Central memory CD8-positive, alpha-beta T cell (primary cell): Measurements from ENCODE around the gene MYT1.
"Not testable (repeated sequence)": the region's sequence is repeated elsewhere in the genome, so short reads cannot be mapped to it uniquely, and the experiment has no call there.

ENCODE experiments used
- ATAC-seq: fragments of 150-1000 bp; cut with Tn5 transposase; replicated peaks from 2 replicates; pipeline ENCODE4 v1.10.0; 2022; ENCODE audit warnings: mild to moderate bottlenecking, moderate FRiP score, moderate number of reproducible peaks; ENCODE audit not compliant: poor library complexity, severe bottlenecking; ENCODE audit errors: extremely low read depth
- DNase-seq, 2 donors: peaks; one replicate each; pipeline ENCODE4 v3.0.0; 2021; ENCODE audit warnings: low spot score in 2 of 2
- H3K27ac Mint-ChIP-seq: one replicate; pipeline ENCODE4 v1.8.0; 2022; ENCODE audit warnings: low read depth, mild to moderate bottlenecking, moderate library complexity, mixed read lengths
- H3K27me3 Mint-ChIP-seq: one replicate; pipeline ENCODE4 v1.8.0; 2022; ENCODE audit warnings: mixed read lengths
- H3K36me3 Mint-ChIP-seq: one replicate; pipeline ENCODE4 v1.8.0; 2022; ENCODE audit warnings: mild to moderate bottlenecking, moderate library complexity, mixed read lengths; ENCODE audit not compliant: insufficient read depth
- H3K4me1 Mint-ChIP-seq: one replicate; pipeline ENCODE4 v1.8.0; 2022; ENCODE audit warnings: mixed read lengths
- H3K4me3 Mint-ChIP-seq: one replicate; pipeline ENCODE4 v1.8.0; 2022; ENCODE audit warnings: mild to moderate bottlenecking, moderate library complexity, mixed read lengths
- H3K9me3 Mint-ChIP-seq: one replicate; pipeline ENCODE4 v1.8.0; 2022; ENCODE audit warnings: mixed read lengths

Gene MYT1

GRCh38 chr20:64173116-64173515 lies 8.9 kb downstream of the MYT1 start:
- Mint-ChIP-seq H3K9me3 (no peaks in the 10 kb centered on the region), H3K4me1 (no peaks in the 10 kb centered on the region), H3K27ac (no peak overlapping the region), H3K27me3 (peaks cover 44% of the 10 kb centered on the region), H3K36me3 (no peaks in the 10 kb centered on the region), H3K4me3 (no peak overlapping the region)
- DNase-seq (no peak), ATAC-seq (no peak)

- ATAC-seq, result no peak
- Mint-ChIP-seq H3K36me3 (no peaks in the 10 kb centered on the region), H3K4me1 (peaks cover 20% of the 10 kb centered on the region), H3K9me3 (no peaks in the 10 kb centered on the region), H3K27ac (no peak overlapping the region), H3K4me3 (no peak overlapping the region), H3K27me3 (peaks cover 30% of the 10 kb centered on the region)
- no peak for DNase-seq
These were observed 12.3 kb downstream of the MYT1 start for GRCh38 chr20:64176551-64176950.

DNA sequence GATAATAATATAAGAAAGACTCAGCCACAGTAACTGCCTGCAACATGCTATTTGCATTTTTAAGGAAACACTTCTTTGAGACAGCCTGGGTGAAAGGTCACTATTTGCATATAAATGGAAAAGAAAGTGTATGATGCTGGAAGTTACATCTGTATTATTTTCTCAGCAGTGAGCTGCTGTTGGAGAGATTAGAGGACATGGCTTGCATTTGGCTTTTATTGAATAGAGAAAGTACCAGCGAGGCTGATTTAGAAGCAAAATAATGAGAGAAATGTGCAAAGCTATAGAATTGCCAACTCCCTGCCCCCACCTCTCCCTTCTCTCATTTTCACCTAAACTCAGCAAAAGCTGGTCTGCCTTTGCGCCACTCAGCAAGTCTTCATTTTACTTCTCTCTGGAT lies 12.7 kb downstream of the MYT1 start:
- Mint-ChIP-seq H3K27me3 (peaks cover 33% of the 10 kb centered on the region), H3K9me3 (no peaks in the 10 kb centered on the region), H3K4me1 (peaks cover 20% of the 10 kb centered on the region), H3K36me3 (no peaks in the 10 kb centered on the region), H3K27ac (no peak overlapping the region), H3K4me3 (no peak overlapping the region)
- no peak for ATAC-seq
- no peak for DNase-seq

- H3K9me3 Mint-ChIP-seq, result no peaks in the 10 kb centered on the region
- ATAC-seq, result no peak
- H3K27ac Mint-ChIP-seq, result no peak overlapping the region
- H3K4me3 Mint-ChIP-seq, result no peak overlapping the region
- peaks cover 33% of the 10 kb centered on the region for H3K27me3 Mint-ChIP-seq
- DNase-seq, result no peak
- peaks cover 20% of the 10 kb centered on the region for H3K4me1 Mint-ChIP-seq
- no peaks in the 10 kb centered on the region for H3K36me3 Mint-ChIP-seq
These were observed 13.1 kb downstream of the MYT1 start for GRCh38 chr20:64177384-64177783.

DNA sequence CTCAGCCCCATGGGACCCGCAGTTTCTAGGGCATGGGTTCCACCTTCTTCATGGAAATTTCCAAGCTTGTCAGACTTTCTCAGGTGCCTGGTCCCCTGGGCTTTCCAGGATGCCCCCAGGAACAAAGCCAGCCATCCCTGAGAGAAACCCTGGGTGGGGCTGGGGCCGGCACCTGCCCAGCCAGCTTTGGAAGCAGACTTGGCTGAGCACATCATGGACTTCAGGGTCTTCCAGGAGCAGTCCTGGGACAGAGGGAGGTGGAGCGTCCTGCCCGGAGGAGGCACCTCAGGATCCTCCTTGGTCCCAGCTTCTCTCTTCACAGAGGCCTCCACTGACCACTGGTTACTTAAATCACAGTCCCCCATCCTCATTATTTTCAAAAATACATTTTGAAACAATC lies 13.5 kb downstream of the MYT1 start:
- no peak for DNase-seq
- Mint-ChIP-seq H3K4me1 (peaks cover 20% of the 10 kb centered on the region), H3K9me3 (no peaks in the 10 kb centered on the region), H3K4me3 (no peak overlapping the region), H3K27ac (no peak overlapping the region), H3K36me3 (no peaks in the 10 kb centered on the region), H3K27me3 (peaks cover 33% of the 10 kb centered on the region)
- ATAC-seq, result no peak

- not testable (repeated sequence) for H3K36me3 Mint-ChIP-seq
These were observed 14.7 kb downstream of the MYT1 start for GRCh38 chr20:64178925-64179324.

GRCh38 chr20:64179805-64180204 lies 15.6 kb downstream of the MYT1 start:
- DNase-seq, result no peak
- Mint-ChIP-seq H3K4me1 (peaks cover 27% of the 10 kb centered on the region), H3K27me3 (peaks cover 36% of the 10 kb centered on the region), H3K9me3 (no peaks in the 10 kb centered on the region), H3K4me3 (peak overlapping the region; percentile 2), H3K36me3 (no peaks in the 10 kb centered on the region), H3K27ac (no peak overlapping the region)
- no peak for ATAC-seq

More at GRCh38 chr20:64178925-64179324, 14.7 kb downstream of the MYT1 start:
- not testable (repeated sequence) for DNase-seq, H3K4me3 Mint-ChIP-seq, H3K27ac Mint-ChIP-seq, H3K9me3 Mint-ChIP-seq, ATAC-seq
- peaks cover 35% of the 10 kb centered on the region for H3K27me3 Mint-ChIP-seq
- H3K4me1 Mint-ChIP-seq, result peaks cover 20% of the 10 kb centered on the region

- peaks cover 36% of the 10 kb centered on the region for H3K4me1 Mint-ChIP-seq
- ATAC-seq (no peak), DNase-seq (no peak)
- peaks cover 36% of the 10 kb centered on the region for H3K27me3 Mint-ChIP-seq
- H3K36me3 Mint-ChIP-seq, result no peaks in the 10 kb centered on the region
- H3K9me3 Mint-ChIP-seq, result no peaks in the 10 kb centered on the region
- H3K4me3 Mint-ChIP-seq, result peak overlapping the region; percentile 2
- H3K27ac Mint-ChIP-seq, result no peak overlapping the region
These were observed 16.4 kb downstream of the MYT1 start for GRCh38 chr20:64180673-64181072.

GRCh38 chr20:64181391-64181790 lies 17.1 kb downstream of the MYT1 start:
- Mint-ChIP-seq H3K4me1 (peaks cover 36% of the 10 kb centered on the region), H3K9me3 (no peaks in the 10 kb centered on the region), H3K4me3 (peak overlapping the region; percentile 24), H3K36me3 (no peaks in the 10 kb centered on the region), H3K27ac (peak overlapping the region; percentile 6), H3K27me3 (peaks cover 34% of the 10 kb centered on the region)
- DNase-seq (no peak), ATAC-seq (no peak)

GRCh38 chr20:64182146-64182865 lies 18.1 kb downstream of the MYT1 start:
- peaks cover 25% of the 10 kb centered on the region for H3K27me3 Mint-ChIP-seq
- no peak overlapping the region for H3K4me3 Mint-ChIP-seq
- no peak for DNase-seq
- no peaks in the 10 kb centered on the region for H3K9me3 Mint-ChIP-seq
- no peaks in the 10 kb centered on the region for H3K36me3 Mint-ChIP-seq
- ATAC-seq, result no peak
- H3K27ac Mint-ChIP-seq, result no peak overlapping the region
- peaks cover 36% of the 10 kb centered on the region for H3K4me1 Mint-ChIP-seq

- ATAC-seq, result no peak
- Mint-ChIP-seq H3K36me3 (no peaks in the 10 kb centered on the region), H3K27ac (no peak overlapping the region), H3K4me3 (no peak overlapping the region), H3K4me1 (peaks cover 36% of the 10 kb centered on the region), H3K27me3 (peaks cover 25% of the 10 kb centered on the region), H3K9me3 (no peaks in the 10 kb centered on the region)
- DNase-seq, result no peak
These were observed 19.1 kb downstream of the MYT1 start for GRCh38 chr20:64183313-64183712.

DNA sequence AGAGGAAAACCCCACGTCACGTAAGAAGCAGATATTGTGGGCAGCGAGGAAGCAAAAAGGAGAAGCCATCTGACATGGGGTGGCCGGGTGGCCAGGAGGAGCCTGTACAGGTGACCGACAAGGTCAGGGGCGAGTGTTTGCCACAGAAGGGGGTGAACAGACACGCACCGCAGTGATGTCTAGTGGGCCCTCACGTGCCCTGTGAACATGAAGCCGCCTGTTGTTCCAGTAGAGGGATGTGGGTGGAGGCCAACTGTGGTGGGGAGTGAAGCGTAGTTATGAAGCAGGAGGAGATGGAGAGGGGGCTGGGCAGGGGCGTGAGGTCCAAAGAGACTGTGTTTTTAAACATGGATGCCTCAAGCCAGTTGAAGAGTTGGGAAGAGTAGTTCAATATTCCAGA lies 20.5 kb downstream of the MYT1 start:
- peak overlapping the region; percentile 33 for H3K4me3 Mint-ChIP-seq
- H3K4me1 Mint-ChIP-seq, result peaks cover 34% of the 10 kb centered on the region
- DNase-seq (no peak), ATAC-seq (no peak)
- peak overlapping the region; percentile 71 for H3K27ac Mint-ChIP-seq
- H3K36me3 Mint-ChIP-seq, result peaks cover 2% of the 10 kb centered on the region
- no peaks in the 10 kb centered on the region for H3K9me3 Mint-ChIP-seq
- H3K27me3 Mint-ChIP-seq, result peaks cover 25% of the 10 kb centered on the region

GRCh38 chr20:64185276-64185900 lies 21.1 kb downstream of the MYT1 start:
- Mint-ChIP-seq H3K27me3 (peaks cover 25% of the 10 kb centered on the region), H3K36me3 (peaks cover 2% of the 10 kb centered on the region), H3K4me3 (peak overlapping the region; percentile 33), H3K27ac (peak overlapping the region; percentile 71), H3K4me1 (peaks cover 28% of the 10 kb centered on the region), H3K9me3 (no peaks in the 10 kb centered on the region)
- DNase-seq, result no peak
- ATAC-seq, result no peak
